ENCODE data around the gene SH2D5.

Gene SH2D5

DNA sequence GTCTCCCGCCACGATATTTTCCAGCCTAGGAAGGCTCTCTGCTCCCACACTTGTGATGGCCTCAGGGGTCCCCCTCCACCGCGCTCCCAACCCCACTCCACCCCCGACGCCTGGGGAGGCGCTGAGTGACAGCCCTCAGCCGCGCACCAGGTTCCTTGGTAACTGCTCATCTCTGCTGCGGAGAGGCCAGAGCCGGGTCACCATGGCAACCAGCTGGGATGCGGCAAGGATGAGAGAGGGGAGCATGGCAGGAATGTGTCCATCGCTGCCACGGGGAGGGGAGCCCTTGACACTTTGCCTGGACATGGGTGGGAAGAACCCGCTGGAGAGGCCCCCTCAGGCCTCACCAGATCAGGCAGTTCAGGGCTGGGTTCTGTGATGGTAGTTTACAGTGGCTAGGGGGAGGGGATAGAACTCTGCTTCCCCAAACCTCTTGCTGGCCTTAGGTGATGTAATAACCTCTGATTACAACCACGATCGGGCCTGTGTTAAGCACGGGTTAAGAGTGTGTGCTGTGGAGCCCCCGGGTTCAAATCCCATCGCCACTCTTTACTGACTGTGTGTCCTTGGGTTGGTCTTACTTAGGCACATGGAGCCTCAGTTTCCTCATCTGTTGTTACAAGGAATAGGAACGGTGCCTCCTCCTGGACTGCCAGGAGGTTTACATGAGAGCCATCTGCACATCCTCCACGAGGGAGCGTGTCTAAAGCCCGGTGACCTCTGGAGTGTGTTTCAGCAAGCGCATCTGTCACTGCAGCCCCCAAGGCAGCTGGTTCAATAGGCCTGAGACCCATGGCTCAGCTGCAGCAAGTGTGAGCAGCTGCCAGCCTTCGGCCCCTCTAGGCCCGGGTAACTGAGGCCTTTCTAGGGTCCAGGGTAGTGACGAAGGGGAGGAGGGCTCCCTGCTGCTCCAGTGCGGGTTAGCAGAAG is 21.0 kb downstream of the SH2D5 start:
- DNase-seq: no peak

DNA sequence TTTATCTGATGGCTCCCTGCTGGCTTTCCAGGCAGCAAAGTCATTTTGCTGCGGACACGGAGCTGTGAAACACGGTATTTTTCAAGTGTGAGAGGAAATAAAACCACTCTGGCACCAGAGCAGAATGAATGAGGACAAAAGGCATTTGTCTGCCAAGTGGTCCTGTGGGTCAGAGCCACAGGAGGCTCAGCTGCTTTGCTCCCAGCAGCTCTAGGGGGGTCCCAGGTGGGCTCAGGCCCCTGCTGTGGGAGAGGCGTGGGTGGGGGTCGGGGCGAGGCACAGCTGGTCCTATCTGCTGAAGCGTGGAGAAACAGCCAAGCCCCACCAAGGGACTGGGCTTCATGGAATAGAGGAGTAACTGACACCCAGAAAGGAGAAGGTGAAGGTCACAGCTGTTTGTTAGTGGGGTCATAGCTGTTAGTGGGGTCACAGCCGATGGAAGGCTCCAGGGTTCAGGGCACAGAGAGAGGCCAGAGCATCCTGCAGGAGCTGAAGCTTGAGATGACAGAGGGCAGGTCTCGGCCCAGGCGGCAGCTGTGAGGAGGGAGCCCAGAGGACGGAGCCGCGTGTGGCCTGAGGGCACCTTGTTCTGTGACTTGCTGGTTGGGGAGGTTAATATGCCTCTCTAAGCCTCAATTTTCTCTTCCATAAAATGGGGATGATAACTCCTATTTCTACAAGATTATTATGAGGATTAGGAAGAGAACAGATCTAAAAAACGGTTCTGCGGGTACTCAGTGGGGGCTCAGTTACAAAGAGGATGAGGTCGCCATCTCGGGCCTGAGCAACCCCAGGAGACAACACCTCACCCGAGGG is 21.8 kb downstream of the SH2D5 start:
- no peak for DNase-seq

DNA sequence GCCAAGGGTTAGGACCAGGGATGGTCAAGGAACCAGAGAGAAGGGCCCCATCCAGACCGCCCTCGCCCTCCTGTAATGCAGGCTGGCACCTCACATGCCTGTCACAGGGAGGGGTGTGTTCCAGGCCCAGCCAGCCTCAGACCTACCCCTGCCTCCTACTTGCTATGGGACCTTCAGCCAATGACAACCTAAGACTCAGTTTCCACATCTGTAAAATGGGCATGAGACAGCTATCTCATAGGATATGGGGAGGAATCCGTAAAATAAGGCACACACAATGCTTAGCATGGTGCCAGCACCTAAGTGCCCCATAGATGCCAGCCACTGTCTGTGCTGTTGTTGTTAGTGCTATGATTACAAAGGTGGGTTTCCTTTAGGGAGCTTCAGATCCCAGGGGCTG is 22.6 kb downstream of the SH2D5 start:
- DNase-seq: no peak

DNA sequence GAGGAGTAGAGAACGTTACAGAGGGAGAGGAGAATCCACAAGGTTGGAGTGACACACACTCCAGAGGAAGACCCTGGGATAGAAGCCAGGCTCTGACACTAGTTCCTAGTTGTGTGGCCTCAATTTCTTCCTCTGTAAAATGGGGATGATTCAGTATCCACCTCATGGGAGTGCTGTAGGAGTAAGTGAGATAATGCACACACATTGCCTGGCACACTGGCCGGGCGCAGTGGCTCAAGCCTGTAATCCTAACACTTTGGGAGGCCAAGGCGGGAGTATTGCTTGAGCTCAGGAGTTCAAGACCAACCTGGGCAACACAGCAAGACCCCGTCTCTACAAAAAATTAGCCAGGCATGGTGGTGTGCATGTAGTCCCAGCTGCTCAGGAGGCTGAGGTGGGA is 23.6 kb downstream of the SH2D5 start:
- DNase-seq: no peak

DNA sequence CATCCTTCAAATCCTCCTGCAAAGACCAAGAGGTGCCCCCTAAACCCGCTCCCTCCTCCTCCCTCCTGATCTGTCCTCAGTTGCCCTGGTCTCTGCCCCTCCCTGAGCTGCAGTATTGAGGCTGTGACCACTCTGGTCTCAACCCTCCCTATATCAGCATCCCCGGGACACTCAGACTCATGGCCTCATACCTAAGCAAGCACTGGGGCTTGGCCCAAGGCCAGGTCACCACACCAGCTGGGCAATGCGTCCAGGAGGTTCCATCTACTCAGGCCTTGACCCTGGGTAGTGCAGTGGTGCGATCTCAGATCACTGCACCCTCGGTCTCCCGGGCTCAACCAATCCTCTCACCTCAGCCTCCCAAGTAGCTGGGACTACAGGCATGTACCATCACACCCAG is 24.4 kb downstream of the SH2D5 start:
- no peak for DNase-seq

DNA sequence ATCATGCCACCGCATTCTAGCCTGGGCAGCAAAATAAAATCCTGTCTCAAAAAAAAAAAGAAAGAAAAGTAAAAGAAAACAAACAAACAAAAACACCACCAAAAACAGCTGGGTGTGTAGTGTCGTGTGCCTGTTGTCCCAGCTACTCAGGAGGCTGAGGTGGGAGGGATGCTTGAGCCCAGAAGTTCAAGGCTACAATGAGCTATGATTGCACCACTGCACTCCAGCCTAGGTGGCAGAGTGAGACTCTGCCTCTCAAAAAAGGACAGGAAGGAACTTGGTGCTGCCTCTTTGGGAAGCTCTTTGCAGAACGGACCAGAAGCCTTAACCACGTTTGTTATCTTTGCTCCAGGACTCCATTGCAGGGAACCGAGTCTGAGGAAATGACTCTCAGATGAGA is 25.7 kb downstream of the SH2D5 start:
- DNase-seq: no peak

DNA sequence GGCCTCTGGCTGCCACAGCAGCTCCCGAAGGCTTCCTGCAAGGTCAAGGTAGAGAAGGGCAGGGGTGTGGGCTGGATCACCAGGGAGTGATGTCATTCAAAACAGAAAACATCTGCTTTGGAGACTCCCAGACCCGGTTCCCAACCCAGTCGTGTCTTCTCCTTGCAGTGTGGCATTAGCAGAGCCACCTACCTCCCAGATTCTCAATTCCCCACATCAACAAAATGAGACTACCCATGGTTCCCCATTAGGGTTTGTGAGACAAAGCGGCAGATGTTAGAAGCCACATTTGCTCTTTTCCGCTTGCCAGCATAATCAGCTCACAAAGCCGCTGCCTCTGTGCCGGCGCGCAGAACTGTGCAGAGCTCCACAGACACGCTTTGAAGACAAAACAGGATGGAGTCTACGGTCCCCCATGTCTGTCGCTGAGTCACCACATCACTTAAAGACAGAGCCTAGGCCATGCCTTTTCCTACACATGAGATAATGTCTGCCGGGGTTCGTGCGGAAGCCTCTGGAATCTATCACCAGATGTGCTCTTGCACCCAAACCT is 27.2 kb downstream of the SH2D5 start:
- no peak for DNase-seq

DNA sequence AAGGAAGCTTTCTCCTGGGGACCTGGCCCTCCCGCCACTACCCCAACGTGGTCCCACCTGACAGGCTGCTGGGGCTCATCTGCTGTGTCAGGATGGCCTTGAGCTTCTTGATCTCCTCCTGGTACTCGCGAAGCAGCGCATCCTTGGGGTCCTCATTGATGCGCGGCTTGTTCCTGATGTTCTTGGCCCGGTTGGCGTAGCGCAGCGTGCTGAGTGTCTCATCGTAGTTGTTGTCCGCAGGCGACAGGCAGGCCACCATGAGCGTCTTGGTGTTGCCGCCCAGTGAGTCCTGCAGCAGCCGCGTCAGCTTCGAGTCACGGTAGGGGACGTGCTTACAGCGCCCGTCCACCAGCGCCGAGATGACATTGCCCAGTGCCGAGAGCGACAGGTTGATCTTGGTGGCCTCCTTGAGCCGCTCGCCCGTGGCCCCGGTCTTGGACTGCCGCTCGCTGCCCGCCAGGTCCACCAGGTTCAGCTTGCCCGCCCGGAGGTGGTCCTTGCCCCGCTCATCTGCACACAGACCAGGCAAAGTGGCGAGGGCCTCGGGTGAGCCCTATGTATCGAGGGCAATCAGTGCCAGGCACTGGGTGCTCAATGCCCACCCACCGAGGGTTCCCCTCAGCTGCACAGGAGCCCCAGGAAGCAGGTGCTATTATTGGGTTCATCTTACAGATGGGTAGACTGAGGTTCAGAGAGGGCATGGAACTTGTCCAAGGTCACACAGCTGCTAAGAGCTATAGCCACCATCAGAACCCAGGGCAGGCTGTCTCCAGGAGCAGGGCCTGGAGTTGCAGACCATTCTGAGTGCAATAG is 27.9 kb downstream of the SH2D5 start:
- DNase-seq: no peak

DNA sequence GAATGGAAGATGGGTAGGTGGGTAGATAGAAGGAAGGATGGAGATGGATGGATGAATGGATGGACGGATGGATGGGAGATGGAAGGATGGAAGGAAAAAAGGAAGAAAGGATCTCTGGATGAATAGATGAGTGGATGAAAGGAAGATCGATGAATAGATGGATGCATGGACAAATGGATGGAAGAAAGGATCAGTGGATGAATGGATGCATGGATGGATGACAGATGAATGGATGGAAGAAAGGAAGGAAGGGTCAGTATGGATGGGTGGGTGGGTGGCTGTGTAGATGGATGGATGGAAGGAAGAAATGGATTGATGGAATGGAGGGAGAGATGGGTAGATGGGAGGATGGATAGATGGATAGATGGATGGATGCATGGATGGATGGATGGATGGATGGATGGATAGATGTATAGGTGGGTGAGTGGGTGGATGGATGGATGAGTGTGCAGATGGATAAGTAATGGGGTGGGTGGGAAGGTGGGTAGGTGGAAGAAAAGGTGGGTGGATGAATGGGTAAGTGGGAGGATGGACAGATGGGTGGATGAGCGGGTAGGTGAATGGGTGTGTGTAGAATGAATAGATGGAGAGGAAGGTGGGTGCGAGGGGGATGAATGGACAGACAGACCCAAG is 29.3 kb downstream of the SH2D5 start:
- no peak for DNase-seq

DNA sequence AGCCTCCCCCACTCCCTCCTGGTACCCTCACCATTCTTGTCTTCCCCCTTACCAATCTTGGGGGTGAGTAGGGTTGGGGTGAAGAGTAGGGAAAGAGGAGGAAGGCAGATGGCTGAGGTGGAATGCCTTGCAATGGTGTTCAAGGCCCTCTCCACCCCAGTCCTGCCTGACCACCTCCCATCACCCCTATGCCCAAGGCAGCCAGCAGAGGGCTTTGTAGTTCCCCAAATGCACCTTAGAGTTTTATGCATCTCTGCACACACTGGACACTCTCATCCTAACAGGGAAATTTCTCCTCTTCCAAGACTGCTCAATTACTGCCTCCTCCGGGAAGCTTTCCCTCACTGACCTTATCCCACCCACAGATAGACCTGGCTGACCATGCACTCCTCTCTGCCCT is 30.1 kb downstream of the SH2D5 start:
- no peak for DNase-seq

DNA sequence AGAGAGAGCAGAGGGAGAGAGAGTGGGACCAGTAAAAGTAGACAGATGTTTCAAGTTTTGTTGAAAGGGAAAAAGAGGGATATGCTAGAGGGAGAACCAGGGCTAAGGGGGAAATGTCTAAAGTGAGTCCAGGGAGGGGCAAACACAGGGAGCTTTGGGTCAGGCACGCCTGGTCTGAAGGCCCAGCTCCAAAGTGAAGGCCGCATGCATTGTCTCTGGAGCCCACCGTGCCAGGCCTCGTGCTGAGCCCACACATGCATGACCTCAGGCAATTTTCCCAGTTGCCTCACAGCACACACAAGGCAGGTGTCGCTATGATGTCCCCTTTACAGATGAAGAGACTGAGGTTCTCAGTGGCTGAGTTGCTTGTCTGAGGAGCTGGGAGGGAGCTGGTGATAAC is 30.7 kb downstream of the SH2D5 start:
- DNase-seq: no peak

DNA sequence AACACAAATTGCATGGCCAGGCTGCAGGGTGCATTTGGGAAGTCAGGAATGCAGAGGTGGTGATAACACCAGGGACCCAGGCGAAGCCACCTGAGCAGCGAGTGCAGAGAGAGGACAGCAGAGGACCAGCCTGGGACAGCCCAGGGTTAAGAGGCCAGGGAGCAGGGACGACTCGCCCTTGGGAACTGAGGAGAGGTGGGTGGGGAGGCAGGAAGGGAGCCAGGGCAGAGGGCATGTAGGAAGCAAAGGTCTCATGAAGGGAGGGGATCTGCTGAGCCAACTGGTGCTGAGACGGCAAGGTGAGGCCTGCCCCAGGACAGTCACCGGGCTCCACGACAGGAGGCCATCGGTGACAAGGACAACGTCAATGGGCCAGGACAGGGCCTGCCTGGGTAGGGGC is 31.1 kb downstream of the SH2D5 start:
- no peak for DNase-seq

DNA sequence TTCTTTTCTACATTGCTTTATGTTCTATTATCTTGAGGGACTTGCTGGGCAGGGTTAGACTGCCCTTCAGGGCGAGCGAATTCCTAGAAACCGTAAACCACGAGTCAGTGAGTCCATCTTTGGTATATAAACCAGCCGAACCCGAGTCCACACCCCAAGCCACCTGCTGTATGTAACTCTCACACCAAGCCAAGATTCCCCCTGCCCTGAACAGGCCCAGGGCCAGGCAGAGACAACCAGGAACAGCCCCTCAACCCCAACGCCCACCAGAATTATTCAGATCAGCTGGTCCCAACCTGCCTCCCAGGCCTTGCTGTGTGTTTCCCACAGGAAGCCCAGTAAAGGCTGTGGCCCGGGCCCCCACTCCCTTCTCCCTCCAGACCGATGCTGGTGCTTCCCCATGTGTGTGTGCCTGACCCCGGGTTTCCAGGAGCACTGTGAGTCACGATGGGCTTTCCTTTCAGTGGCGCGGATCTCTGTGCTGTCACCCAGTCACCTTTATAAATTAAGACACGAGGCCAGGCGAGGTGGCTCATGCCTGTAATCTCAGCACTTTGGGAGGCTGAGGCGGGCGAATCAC is 31.8 kb downstream of the SH2D5 start:
- no peak for DNase-seq

DNA sequence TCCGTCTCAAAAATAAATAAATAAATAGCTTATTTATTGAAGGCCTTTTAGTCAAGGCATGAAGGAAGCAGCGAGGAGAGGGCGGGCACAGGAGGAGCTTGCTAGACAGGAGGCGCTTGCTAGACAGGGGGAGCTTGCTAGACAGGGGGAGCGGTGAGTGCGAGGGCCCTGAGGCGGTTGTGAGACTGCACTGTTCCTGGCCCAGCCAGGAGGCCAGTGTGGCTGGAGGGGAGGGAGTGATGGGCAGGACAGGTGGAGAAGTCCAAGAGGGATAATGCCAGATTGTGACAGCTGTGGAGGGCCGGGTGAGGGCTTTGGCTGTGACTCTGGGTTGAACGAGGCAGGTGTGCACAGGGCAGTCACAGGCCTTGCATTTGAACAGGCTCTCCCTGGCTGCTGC is 32.9 kb downstream of the SH2D5 start:
- no peak for DNase-seq

DNA sequence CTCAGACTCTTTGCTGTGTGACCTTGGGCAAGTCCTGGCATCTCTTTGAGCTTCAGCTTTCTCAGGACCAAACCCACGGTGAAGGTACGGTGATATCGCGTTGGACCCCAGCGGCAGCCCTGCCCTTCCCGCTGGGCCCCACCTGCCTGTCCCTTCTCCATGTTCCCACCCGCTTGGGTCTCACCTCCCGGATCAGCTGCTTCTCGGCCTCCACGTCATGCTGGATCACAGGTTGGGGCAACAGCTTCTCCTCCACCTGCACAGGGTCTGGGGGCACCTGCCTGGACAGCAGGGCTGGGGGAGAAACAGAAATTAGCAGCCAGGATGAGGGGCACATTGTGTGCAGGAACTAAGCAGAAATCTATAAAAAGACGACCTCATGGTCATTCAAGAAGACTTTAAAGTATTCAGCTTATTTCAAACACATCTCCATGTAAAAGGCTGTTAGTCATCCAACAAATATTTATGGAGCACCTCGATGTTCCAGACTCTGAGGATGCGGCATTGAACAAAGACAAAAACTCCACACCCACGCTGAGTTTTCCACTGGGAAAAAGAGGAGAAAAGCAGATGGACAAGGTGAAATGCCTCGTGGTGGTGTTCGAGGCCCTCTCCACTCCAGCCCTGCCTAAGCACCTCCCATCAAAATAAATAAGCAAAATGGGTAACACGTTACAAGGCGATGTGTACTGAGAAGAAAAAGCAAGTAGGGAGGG is 34.1 kb downstream of the SH2D5 start:
- no peak for DNase-seq

DNA sequence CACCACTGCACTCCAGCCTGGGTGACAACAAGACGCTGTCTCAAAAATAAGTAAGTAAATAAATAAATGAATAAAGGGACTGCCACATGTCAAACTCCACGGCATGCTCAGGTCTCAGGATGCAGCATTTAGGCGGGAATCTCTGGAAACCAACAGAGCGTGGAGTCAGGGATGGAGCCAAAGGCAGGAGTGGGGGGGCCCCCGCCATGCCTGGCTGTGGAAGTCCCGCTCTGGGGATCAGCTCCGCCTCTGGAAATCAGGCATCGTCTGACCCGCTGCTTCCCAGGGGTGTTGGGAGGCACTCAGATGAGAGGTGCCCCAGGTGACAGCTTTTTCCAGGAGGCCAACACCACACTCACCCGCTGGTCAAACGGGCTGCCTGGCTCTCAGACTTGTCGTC is 34.9 kb downstream of the SH2D5 start:
- no peak for DNase-seq

DNA sequence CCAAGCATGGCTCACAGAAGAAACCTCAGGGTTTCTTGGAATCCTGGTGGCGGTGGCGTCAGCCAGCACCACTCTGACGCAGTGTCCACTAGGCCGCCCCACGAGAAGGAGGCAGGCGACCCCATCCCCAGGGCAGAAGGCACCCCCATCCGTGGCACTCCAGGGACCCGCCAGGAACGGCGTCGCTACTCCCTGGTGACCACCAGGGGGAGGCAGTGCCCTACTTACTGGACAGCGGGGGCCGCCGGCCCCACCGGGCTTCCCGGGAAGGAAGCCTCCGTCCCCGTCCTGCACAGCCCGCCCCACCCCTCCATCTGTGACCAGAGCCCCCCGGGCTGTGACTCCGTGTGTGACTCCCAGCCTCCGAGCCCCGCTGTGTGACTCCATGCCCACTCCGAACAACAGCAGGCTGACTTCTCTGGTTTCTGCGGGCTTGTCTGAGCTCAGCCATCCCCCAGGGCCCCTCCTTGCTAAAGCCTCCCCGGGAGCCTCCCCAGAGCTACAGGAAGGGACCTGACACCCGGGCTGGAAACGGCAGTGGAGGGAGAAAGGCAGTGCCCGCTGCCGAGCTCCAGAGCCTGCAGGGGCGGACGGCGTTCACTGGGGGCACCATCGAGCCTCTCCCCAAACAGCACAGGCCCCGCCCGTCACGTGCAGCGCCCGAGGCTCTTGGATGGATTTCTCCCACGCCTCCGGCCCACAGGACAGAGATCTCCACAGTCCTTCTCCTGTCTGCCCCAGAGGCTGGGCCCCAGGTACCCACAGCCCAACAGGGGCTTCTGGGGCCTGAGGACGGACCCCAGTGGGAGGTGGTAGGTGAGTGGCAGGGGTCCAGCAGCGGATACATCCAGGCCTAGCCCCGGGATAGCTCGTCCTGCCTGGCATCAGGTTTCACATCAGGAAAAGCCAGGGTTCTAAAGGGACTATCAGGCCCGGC is 35.8 kb downstream of the SH2D5 start:
- peak; percentile 33 to 66 (median 63) for DNase-seq

DNA sequence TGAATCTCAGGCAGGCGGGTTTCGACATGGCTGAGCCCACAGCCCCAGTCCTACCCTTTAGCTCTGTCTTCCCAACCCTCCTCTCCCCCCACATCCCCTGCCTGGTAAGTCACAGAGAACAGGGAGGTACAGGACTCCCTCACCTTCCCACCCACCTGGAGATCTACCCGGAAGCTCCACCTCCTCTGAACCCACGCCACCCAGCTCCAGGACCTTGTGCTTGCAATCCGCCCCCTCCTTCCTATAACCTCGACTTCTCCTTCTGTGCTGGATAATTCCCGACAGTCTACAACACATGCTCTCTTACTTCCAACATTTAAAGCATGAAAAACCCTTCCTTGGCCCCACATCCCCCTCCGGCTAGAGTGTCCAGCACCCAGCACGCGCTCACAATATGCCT is 37.0 kb downstream of the SH2D5 start:
- DNase-seq: no peak

DNA sequence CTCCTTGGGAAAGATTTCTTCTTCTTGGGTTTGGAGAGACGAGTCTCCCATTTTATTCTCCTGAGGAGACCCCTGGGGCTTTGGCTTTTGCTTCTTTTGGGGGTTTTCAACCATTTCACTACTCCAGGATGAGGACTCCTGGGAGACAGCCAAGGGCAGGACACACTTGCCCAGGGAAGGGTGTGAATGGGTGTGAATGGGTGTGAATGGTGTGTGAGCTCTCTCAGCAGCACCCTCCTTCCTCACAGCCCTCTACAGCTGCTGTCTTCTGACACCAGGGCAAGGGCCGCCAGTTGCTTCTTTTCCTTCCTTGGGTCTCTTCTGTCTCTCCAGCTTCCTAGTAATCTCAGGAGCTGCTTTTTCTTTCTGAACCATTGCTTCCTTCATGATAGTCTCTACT is 38.9 kb downstream of the SH2D5 start:
- DNase-seq: no peak

DNA sequence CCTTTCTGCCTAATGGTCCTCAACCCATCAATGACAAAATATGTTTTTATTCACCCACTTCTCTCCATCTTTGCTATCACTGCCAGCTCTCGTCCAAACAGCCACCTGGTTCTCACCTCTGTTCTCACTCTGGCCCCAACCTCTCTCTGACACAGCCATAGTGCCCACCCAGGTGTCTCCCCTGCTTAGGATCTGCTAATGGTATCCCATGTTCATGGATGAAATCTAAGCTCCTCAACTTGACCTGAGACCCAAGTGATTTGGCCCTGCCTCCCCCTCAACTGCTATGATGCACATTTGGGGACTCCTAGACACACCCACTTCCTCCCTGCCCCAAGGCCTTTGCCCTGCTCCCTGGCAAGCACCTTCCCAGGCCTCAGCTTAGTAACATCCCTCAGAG is 40.6 kb downstream of the SH2D5 start:
- DNase-seq: no peak
